Mesendoderm (in vitro differentiated cells): ENCODE results near the gene ASB5.

ENCODE experiments used
- DNase-seq: peaks from one replicate; pipeline ENCODE4 v3.0.0; 2013
- H2AK5ac ChIP-seq: 2 replicates; pipeline ENCODE4 v1.6.1; 2013; ENCODE audit warnings: low read length, inconsistent platforms
- H2BK120ac ChIP-seq: 2 replicates; pipeline ENCODE4 v1.6.1; 2013; ENCODE audit warnings: low read depth, mild to moderate bottlenecking, low read length, moderate library complexity, mixed read lengths
- H2BK15ac ChIP-seq: replicated peaks from 2 replicates; pipeline ENCODE4 v1.6.1; 2013; ENCODE audit warnings: low read depth, mild to moderate bottlenecking, moderate library complexity
- H2BK5ac ChIP-seq: 2 replicates; pipeline ENCODE4 v1.6.1; 2013; ENCODE audit warnings: low read length, inconsistent platforms
- H3K18ac ChIP-seq: 2 replicates; pipeline ENCODE4 v1.6.1; 2013; ENCODE audit warnings: mild to moderate bottlenecking, low read length, mixed read lengths
- H3K23ac ChIP-seq: one replicate; pipeline ENCODE4 v1.6.1; 2013; ENCODE audit warnings: low read length
- H3K27ac ChIP-seq: 2 replicates; pipeline ENCODE4 v1.5.1; 2013; ENCODE audit warnings: low read depth, mild to moderate bottlenecking, inconsistent platforms, low read length, moderate library complexity
- H3K27me3 ChIP-seq: 2 replicates; pipeline ENCODE4 v1.6.1; 2013; ENCODE audit warnings: low read length, control low read depth, mild to moderate bottlenecking, inconsistent platforms; ENCODE audit not compliant: insufficient read depth, poor library complexity
- H3K36me3 ChIP-seq: 2 replicates; pipeline ENCODE4 v1.6.1; 2013; ENCODE audit warnings: low read length, inconsistent platforms; ENCODE audit not compliant: control insufficient read depth, insufficient read depth
- H3K4ac ChIP-seq: one replicate; pipeline ENCODE4 v1.6.1; 2013; ENCODE audit warnings: low read depth, mild to moderate bottlenecking, low read length, moderate library complexity
- H3K4me1 ChIP-seq: 2 replicates; pipeline ENCODE4 v1.6.1; 2013; ENCODE audit warnings: low read depth, low read length, inconsistent platforms; ENCODE audit not compliant: control insufficient read depth
- H3K4me2 ChIP-seq: 2 replicates; pipeline ENCODE4 v1.6.1; 2013; ENCODE audit warnings: low read length
- H3K4me3 ChIP-seq: 2 replicates; pipeline ENCODE4 v1.5.1; 2013; ENCODE audit warnings: mild to moderate bottlenecking, low read length
- H3K56ac ChIP-seq: one replicate; pipeline ENCODE4 v1.6.1; 2013; ENCODE audit warnings: low read length
- H3K79me1 ChIP-seq: 2 replicates; pipeline ENCODE4 v1.6.1; 2013; ENCODE audit warnings: low read length, inconsistent platforms
- H3K79me2 ChIP-seq: 2 replicates; pipeline ENCODE4 v1.6.1; 2013; ENCODE audit warnings: mild to moderate bottlenecking, low read length; ENCODE audit not compliant: control insufficient read depth, insufficient read depth
- H3K9ac ChIP-seq: 2 replicates; pipeline ENCODE4 v1.6.1; 2013; ENCODE audit warnings: low read length, inconsistent platforms
- H4K5ac ChIP-seq: one replicate; pipeline ENCODE4 v1.6.1; 2013; ENCODE audit warnings: low read length
- H4K8ac ChIP-seq: one replicate; pipeline ENCODE4 v1.6.1; 2013; ENCODE audit warnings: low read depth, mild to moderate bottlenecking, control low read depth, low read length, moderate library complexity
- WGBS: extraction: QIAGEN DNeasy Blood & Tissue Kit; methylation state at CpG from one replicate; pipeline ENCODE4 v1.1.7; 2013; ENCODE audit warnings: low lambda C conversion rate, missing lambda C conversion rate; ENCODE audit not compliant: insufficient coverage; ENCODE audit errors: extremely low coverage; 5-methylcytosine and 5-hydroxymethylcytosine counted together

Gene ASB5

DNA sequence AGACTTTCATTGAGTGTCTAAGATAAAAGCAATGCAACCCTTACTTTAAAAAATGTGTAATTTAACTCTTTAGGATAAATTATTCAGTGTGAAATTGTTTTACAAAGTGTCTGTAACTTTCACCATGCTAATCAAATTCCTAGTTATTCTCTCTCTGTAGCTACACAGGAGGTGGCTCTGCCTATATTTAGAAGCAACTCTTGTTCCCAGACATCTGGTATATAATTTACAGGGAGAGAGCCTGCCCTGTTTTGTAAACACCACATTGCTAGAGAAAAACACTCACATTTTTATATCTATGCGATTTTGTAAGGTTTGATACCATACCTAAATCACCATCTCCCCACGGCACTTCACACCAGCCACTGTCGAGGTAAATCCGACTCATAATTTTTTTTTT is 38.2 kb downstream of the ASB5 start:
- no peak overlapping the region for H2BK15ac ChIP-seq
- no peak overlapping the region for H3K9ac ChIP-seq
- no peak overlapping the region for H3K23ac ChIP-seq
- no peak overlapping the region for H2BK5ac ChIP-seq
- no peak overlapping the region for H3K4ac ChIP-seq
- no peak overlapping the region for H3K4me2 ChIP-seq
- no peaks in the 10 kb centered on the region for H3K79me1 ChIP-seq
- no peaks in the 10 kb centered on the region for H3K36me3 ChIP-seq
- H3K27ac ChIP-seq = no peak overlapping the region
- H2BK120ac ChIP-seq = no peak overlapping the region
- no CpG with 5 or more reads among the region's 4 CpGs for WGBS
- no peaks in the 10 kb centered on the region for H3K79me2 ChIP-seq
- no peak overlapping the region for H4K5ac ChIP-seq
- H4K8ac ChIP-seq = no peak overlapping the region
- H3K56ac ChIP-seq = no peak overlapping the region
- H2AK5ac ChIP-seq = no peak overlapping the region
- no peak overlapping the region for H3K4me3 ChIP-seq
- H3K27me3 ChIP-seq = no peaks in the 10 kb centered on the region
- peaks cover 4% of the 10 kb centered on the region for H3K4me1 ChIP-seq
- H3K18ac ChIP-seq = no peak overlapping the region
- peak; percentile 43 for DNase-seq

DNA sequence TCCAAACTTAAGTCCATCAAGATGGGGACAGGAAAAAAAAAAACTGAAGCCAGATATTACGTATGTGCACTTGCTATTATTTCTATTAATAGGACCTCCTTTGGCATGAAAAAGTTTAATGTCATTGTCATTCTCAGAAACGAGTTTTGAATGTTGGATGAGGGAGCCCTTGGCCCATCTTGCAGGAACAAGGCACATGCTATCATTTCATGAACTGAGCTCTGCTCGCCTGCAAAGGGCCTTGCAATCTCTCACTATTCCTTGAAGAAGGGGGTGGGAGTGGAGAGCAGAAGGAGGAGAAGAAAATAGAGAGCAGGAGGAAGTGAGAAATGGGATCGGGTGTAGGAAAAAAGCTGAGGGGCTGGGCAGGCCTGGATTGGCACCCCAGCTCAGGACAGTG is 39.4 kb downstream of the ASB5 start:
- Histone ChIP-seq H3K79me2 (no peaks in the 10 kb centered on the region), H2BK15ac (no peak overlapping the region), H4K5ac (no peak overlapping the region), H3K18ac (no peak overlapping the region), H3K79me1 (no peaks in the 10 kb centered on the region), H3K4me1 (peaks cover 4% of the 10 kb centered on the region), H2BK5ac (no peak overlapping the region), H3K36me3 (no peaks in the 10 kb centered on the region), H4K8ac (no peak overlapping the region), H3K9ac (no peak overlapping the region), H3K23ac (no peak overlapping the region), H3K4me2 (no peak overlapping the region), H3K4ac (no peak overlapping the region), H3K4me3 (no peak overlapping the region), H3K27me3 (no peaks in the 10 kb centered on the region), H2BK120ac (no peak overlapping the region), H3K56ac (no peak overlapping the region), H3K27ac (no peak overlapping the region), H2AK5ac (no peak overlapping the region)
- no peak for DNase-seq
- no CpG with 5 or more reads among the region's 4 CpGs for WGBS

DNA sequence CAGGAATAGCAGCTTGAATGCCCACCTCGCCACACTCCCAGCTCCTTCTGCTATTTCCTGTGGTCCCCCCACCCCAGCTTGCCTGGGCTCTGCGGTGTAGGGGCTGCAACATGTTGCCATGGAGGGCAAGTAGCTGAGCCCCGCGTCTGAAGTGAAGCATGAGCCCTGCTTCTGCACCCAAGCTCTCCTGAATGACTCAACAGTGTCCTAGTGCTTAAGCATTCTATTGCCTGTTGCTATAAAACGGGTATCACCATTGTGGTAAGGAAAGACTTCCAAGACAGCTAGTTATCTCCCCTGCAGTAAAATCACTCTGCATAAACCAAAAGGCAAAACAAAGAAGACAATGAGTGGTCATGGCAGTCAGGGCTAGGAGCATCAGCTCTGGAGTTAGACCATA is 42.3 kb downstream of the ASB5 start:
- no CpG with 5 or more reads among the region's 5 CpGs for WGBS
- no peaks in the 10 kb centered on the region for H3K36me3 ChIP-seq
- H3K79me2 ChIP-seq = no peaks in the 10 kb centered on the region
- no peak overlapping the region for H3K23ac ChIP-seq
- no peak overlapping the region for H2BK15ac ChIP-seq
- no peak overlapping the region for H2BK120ac ChIP-seq
- H3K79me1 ChIP-seq = no peaks in the 10 kb centered on the region
- no peak overlapping the region for H3K4ac ChIP-seq
- H3K27me3 ChIP-seq = no peaks in the 10 kb centered on the region
- H3K56ac ChIP-seq = no peak overlapping the region
- no peak overlapping the region for H2BK5ac ChIP-seq
- no peak overlapping the region for H3K4me3 ChIP-seq
- H3K27ac ChIP-seq = no peak overlapping the region
- H3K4me2 ChIP-seq = no peak overlapping the region
- H4K8ac ChIP-seq = no peak overlapping the region
- H4K5ac ChIP-seq = no peak overlapping the region
- H3K4me1 ChIP-seq = peaks cover 4% of the 10 kb centered on the region
- H3K9ac ChIP-seq = no peak overlapping the region
- H3K18ac ChIP-seq = no peak overlapping the region
- H2AK5ac ChIP-seq = no peak overlapping the region
- DNase-seq = no peak

DNA sequence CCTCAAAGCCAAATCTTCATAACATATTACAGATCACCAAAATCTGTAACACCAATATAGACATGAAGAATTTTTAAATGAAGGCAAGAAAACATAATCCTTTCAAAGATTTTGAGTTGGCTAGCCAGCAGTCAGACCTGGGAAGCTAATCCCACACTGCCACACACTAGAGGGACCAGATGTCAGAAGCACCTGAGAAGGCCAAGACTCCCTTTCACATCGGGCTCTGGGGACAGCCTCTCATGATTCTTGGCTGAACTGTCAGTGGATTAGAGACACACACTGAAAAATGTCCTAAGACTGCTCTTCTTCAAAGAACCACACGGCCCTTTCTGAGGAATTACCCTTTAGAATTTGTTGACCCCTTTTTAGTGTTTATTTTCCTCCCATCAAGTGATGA is 45.5 kb downstream of the ASB5 start:
- no peak overlapping the region for H3K4me2 ChIP-seq
- no peaks in the 10 kb centered on the region for H3K79me1 ChIP-seq
- no peak overlapping the region for H3K4me3 ChIP-seq
- H3K27me3 ChIP-seq = no peaks in the 10 kb centered on the region
- H2AK5ac ChIP-seq = no peak overlapping the region
- H3K56ac ChIP-seq = no peak overlapping the region
- DNase-seq = no peak
- H3K36me3 ChIP-seq = no peaks in the 10 kb centered on the region
- H3K9ac ChIP-seq = no peak overlapping the region
- peaks cover 4% of the 10 kb centered on the region for H3K4me1 ChIP-seq
- H2BK5ac ChIP-seq = no peak overlapping the region
- no peaks in the 10 kb centered on the region for H3K79me2 ChIP-seq
- H4K5ac ChIP-seq = no peak overlapping the region
- no peak overlapping the region for H3K18ac ChIP-seq
- H2BK15ac ChIP-seq = no peak overlapping the region
- H3K4ac ChIP-seq = no peak overlapping the region
- no CpG with 5 or more reads among the region's 2 CpGs for WGBS
- no peak overlapping the region for H3K23ac ChIP-seq
- H2BK120ac ChIP-seq = no peak overlapping the region
- peak overlapping the region; percentile 56 for H4K8ac ChIP-seq
- H3K27ac ChIP-seq = no peak overlapping the region

DNA sequence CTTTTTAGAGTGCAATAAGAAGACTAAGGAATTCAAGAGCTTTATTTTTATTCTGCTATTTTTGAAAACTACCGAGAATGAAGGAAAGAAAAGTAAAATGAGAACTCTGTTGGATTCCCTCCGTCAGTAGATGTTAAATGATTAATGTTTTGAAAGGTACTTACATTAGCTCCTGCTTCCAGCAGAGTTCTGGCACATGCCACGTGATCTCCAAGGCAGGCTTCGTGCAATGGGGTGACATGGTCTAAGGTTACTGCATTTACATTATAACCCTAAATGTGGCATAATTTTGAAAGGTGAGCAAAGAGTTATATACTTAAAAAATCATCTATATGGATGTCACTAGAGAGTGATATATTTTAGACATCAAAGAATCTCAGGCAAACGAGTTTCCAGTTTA is 46.9 kb downstream of the ASB5 start:
- H3K56ac ChIP-seq = no peak overlapping the region
- DNase-seq = no peak
- no peak overlapping the region for H2BK5ac ChIP-seq
- no peak overlapping the region for H3K4ac ChIP-seq
- no peak overlapping the region for H3K18ac ChIP-seq
- H3K36me3 ChIP-seq = no peaks in the 10 kb centered on the region
- H4K5ac ChIP-seq = no peak overlapping the region
- no peaks in the 10 kb centered on the region for H3K79me2 ChIP-seq
- H3K4me2 ChIP-seq = no peak overlapping the region
- no peak overlapping the region for H4K8ac ChIP-seq
- H2BK15ac ChIP-seq = no peak overlapping the region
- peaks cover 3% of the 10 kb centered on the region for H3K4me1 ChIP-seq
- H2BK120ac ChIP-seq = no peak overlapping the region
- H2AK5ac ChIP-seq = no peak overlapping the region
- WGBS = no CpG with 5 or more reads among the region's 5 CpGs
- no peaks in the 10 kb centered on the region for H3K79me1 ChIP-seq
- no peak overlapping the region for H3K27ac ChIP-seq
- no peaks in the 10 kb centered on the region for H3K27me3 ChIP-seq
- no peak overlapping the region for H3K4me3 ChIP-seq
- H3K23ac ChIP-seq = no peak overlapping the region
- H3K9ac ChIP-seq = no peak overlapping the region

DNA sequence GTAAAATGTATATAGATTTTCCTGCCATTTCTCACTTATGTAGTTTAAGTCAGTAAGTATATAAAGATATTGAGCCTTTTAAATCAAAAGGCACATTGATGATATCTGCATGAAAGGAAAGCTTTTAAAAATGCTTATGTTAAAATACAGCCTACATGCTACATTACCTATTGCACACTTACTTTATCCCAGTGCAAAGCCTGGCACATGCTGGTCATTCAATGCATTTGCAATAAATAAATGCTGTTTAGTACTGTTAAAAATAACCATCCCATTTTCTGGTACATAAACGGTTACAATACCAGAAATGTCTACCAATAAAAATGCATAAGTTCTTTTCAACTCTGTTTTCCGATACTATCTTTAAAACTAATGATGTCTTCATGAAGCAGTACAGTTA is 51.5 kb downstream of the ASB5 start:
- no CpG with 5 or more reads among the region's 2 CpGs for WGBS
- Histone ChIP-seq H3K36me3 (no peaks in the 10 kb centered on the region), H3K56ac (no peak overlapping the region), H3K4me1 (no peaks in the 10 kb centered on the region), H3K79me1 (no peaks in the 10 kb centered on the region), H3K4ac (no peak overlapping the region), H3K23ac (no peak overlapping the region), H2BK15ac (no peak overlapping the region), H3K9ac (no peak overlapping the region), H2BK5ac (no peak overlapping the region), H3K79me2 (no peaks in the 10 kb centered on the region), H4K8ac (no peak overlapping the region), H3K18ac (no peak overlapping the region), H2AK5ac (no peak overlapping the region), H3K27me3 (no peaks in the 10 kb centered on the region), H3K4me2 (no peak overlapping the region), H2BK120ac (no peak overlapping the region), H3K27ac (no peak overlapping the region), H3K4me3 (no peak overlapping the region), H4K5ac (no peak overlapping the region)
- no peak for DNase-seq
